PC-9 (cell line): Measurements from ENCODE around the gene LRRC70. TPM values are rescaled to one million over a fixed set of nuclear protein-coding genes. Genes with fewer than 3 reads are reported as not detected.

Source experiments
- BruUV-seq: library from RNA; stranded (reverse); fragments of 400-500 nt; replicated peaks from 2 replicates; lab custom pipeline; 2021; lab: Mats Ljungman, UMichigan
- CTCF ChIA-PET: fragments of 300-600 bp; sonication (Branson Sonifier 250); formaldehyde crosslinking; loops from one replicate; lab custom pipeline; 2022; ENCODE audit warnings: antibody characterized with exemption; lab: Charles Lee
- POLR2A ChIA-PET: fragments of 300-600 bp; sonication (Branson Sonifier 250); formaldehyde crosslinking; loops from one replicate; lab custom pipeline; 2022; ENCODE audit warnings: antibody characterized with exemption; ENCODE audit not compliant: unreplicated experiment; lab: Charles Lee
- DNase-seq, 2 experiments: peaks; one replicate each; pipeline versions ENCODE4 v3.0.0 to v3.0.0-alpha.2; 2015 to 2022; ENCODE audit warnings: mixed read lengths in 1 of 2
- H2AFZ ChIP-seq: fragments of 200-600 bp; sonication (generic); 2 replicates; pipeline ENCODE4 v1.8.1; 2017; ENCODE audit warnings: antibody characterized with exemption
- H3F3A ChIP-seq: fragments of 200-600 bp; sonication (generic); 2 replicates; pipeline ENCODE4 v1.8.1; 2017; ENCODE audit warnings: antibody characterized with exemption, mild to moderate bottlenecking, low read depth; ENCODE audit not compliant: insufficient read depth
- H3K27ac ChIP-seq: fragments of 200-600 bp; sonication (generic); 2 replicates; pipeline ENCODE4 v1.6.1; 2016; ENCODE audit warnings: mixed run types
- H3K27me3 ChIP-seq: fragments of 200-600 bp; sonication (generic); 2 replicates; pipeline ENCODE4 v1.6.1; 2016; ENCODE audit warnings: low read depth, mixed run types; ENCODE audit not compliant: insufficient read depth
- H3K36me3 ChIP-seq: fragments of 200-600 bp; sonication (generic); 2 replicates; pipeline ENCODE4 v1.6.1; 2016; ENCODE audit warnings: low read depth, mixed run types
- H3K4me1 ChIP-seq: fragments of 200-600 bp; sonication (generic); replicated peaks from 2 replicates; pipeline ENCODE4 v1.6.1; 2016; ENCODE audit warnings: mixed run types; ENCODE audit not compliant: insufficient read depth
- H3K4me2 ChIP-seq: fragments of 200-600 bp; sonication (generic); 2 replicates; pipeline ENCODE4 v1.6.1; 2017; ENCODE audit warnings: mixed run types
- H3K4me3 ChIP-seq: fragments of 200-600 bp; sonication (generic); 2 replicates; pipeline ENCODE4 v1.6.1; 2016; ENCODE audit warnings: mixed run types
- H3K79me2 ChIP-seq: fragments of 200-600 bp; sonication (generic); 2 replicates; pipeline ENCODE4 v1.6.1; 2017; ENCODE audit warnings: low read depth, mixed run types
- H3K9me2 ChIP-seq: fragments of 200-600 bp; sonication (generic); 2 replicates; pipeline ENCODE4 v1.8.1; 2017; ENCODE audit warnings: mild to moderate bottlenecking; ENCODE audit not compliant: insufficient read depth
- H3K9me3 ChIP-seq: fragments of 200-600 bp; sonication (generic); 2 replicates; pipeline ENCODE4 v1.8.1; 2016; ENCODE audit warnings: low read depth; ENCODE audit not compliant: insufficient read depth
- H4K20me1 ChIP-seq: fragments of 200-600 bp; sonication (generic); 2 replicates; pipeline ENCODE4 v1.8.1; 2017; ENCODE audit not compliant: insufficient read depth
- EZH2 ChIP-seq: fragments of 200-600 bp; sonication (generic); IDR thresholded peaks from 2 replicates; pipeline ENCODE4 v1.8.0; 2017; ENCODE audit warnings: antibody characterized with exemption, low read depth
- intact Hi-C: fragments of 100-400 bp; cut with micrococcal nuclease; formaldehyde crosslinking; loops from one replicate; pipeline ENCODE4 v1.10.0; 2022; ENCODE audit not compliant: unreplicated experiment
- total RNA-seq: library from RNA; stranded (reverse); gene quantifications from 2 replicates; pipeline ENCODE4 v1.2.3, GENCODE V29; 2021
- TF ChIP-seq, protein P1 (sequence below): fragments of 200-600 bp; sonication (generic); conservative IDR thresholded peaks from 2 replicates; pipeline ENCODE4 v1.6.1; 2017; ENCODE audit warnings: mixed run types, antibody characterized with exemption, mild to moderate bottlenecking, moderate library complexity

The LRRC70 gene
- total RNA-seq, 1 experiment from 2014 or later, result 1.1 TPM

DNA sequence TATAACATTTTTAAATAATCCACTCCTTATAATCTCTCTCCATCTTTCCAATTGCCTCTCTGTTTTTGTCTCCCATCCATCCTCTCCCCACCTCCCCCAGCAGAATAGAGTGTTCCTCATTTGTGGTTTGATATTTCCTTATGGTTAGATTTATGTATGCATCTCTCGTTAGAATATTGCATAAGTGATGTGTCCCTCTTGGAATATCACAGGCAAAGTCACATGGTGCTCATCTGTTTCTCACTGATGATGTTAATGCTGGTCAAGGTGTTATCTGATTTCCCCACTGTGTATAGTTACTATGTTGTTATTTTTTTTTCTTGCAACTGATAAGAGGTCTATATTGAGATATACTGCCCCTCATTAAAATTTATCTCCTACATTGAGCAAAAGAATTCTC is 3.1 kb upstream of the LRRC70 start:
- CTCF ChIA-PET, result no interaction called here
- H3K9me2 ChIP-seq, result no peaks in the 10 kb centered on the region
- no peak overlapping the region for H3K27ac ChIP-seq
- H3K79me2 ChIP-seq, result no peaks in the 10 kb centered on the region
- intact Hi-C loops, result no loop called here
- H3K9me3 ChIP-seq, result no peaks in the 10 kb centered on the region
- TF ChIP-seq, protein P1, sequence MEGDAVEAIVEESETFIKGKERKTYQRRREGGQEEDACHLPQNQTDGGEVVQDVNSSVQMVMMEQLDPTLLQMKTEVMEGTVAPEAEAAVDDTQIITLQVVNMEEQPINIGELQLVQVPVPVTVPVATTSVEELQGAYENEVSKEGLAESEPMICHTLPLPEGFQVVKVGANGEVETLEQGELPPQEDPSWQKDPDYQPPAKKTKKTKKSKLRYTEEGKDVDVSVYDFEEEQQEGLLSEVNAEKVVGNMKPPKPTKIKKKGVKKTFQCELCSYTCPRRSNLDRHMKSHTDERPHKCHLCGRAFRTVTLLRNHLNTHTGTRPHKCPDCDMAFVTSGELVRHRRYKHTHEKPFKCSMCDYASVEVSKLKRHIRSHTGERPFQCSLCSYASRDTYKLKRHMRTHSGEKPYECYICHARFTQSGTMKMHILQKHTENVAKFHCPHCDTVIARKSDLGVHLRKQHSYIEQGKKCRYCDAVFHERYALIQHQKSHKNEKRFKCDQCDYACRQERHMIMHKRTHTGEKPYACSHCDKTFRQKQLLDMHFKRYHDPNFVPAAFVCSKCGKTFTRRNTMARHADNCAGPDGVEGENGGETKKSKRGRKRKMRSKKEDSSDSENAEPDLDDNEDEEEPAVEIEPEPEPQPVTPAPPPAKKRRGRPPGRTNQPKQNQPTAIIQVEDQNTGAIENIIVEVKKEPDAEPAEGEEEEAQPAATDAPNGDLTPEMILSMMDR, result no peak
- TF ChIP-seq EZH2, result no peak
- H3K4me1 ChIP-seq, result no peaks in the 10 kb centered on the region
- no peaks in the 10 kb centered on the region for H4K20me1 ChIP-seq
- H3K27me3 ChIP-seq, result no peaks in the 10 kb centered on the region
- no peaks in the 10 kb centered on the region for H3K36me3 ChIP-seq
- POLR2A ChIA-PET, result no interaction called here
- H2AFZ ChIP-seq, result no peak overlapping the region
- no peaks in the 10 kb centered on the region for H3F3A ChIP-seq
- no peak overlapping the region for H3K4me3 ChIP-seq
- DNase-seq, result no peak
- no peak overlapping the region for H3K4me2 ChIP-seq
- no TSS peak for BruUV-seq

DNA sequence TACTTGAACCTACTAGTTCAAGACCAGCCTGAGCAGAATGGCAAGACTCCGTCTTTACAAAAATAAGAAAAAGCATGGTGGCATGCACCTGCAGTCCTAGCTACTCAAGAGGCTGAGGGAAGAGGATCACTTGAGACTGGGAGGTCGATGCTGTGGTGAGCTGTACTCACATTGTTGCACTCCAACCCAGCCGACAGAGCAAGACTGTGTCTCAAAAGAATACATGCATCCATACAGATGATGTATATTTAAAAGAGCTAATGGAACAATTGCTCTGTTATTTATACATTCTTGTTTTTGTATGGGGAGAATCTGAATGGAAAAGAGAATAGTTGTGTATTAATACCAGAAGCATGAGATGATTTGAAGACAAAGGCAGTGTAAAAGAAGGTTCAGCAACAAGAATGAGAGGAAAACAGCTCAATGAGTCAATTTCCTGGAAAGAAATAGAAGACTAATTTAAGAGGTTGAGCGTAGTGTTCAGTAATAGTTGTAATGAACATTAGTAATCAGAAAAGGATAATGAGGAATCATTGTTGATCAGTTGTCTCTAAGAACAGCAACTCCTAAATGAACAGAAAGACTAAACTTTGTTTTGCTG is 1.9 kb upstream of the LRRC70 start:
- CTCF ChIA-PET, result no interaction called here

DNA sequence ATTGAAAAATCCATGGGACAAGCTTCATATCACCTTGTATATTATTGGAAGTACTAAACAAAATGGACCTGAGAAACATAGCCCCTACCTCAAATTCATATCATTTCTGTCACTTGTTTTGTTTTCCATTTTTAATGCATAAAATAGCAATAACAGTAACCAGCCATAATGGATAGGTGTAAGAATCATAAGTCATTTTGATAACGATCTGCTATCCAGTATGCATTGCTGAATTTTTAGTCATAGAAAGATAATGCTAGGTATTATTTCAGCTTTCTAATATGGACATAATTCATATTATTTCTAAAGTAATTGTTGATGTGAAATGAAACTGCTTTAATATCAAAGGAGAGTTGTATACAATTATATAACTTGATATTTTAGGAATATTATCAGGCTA is 1.1 kb upstream of the LRRC70 start:
- no peak for DNase-seq
- BruUV-seq, result no TSS peak

More for the DNA sequence above, 1.9 kb upstream of the LRRC70 start:
- TF ChIP-seq, protein P1, result no peak
- no peak for TF ChIP-seq EZH2
- no peak overlapping the region for H2AFZ ChIP-seq
- no peaks in the 10 kb centered on the region for H3K9me3 ChIP-seq
- no peaks in the 10 kb centered on the region for H3K79me2 ChIP-seq
- POLR2A ChIA-PET, result no interaction called here
- H3F3A ChIP-seq, result no peaks in the 10 kb centered on the region
- H3K27ac ChIP-seq, result no peak overlapping the region
- BruUV-seq, result no TSS peak
- no peak overlapping the region for H3K4me3 ChIP-seq
- no peaks in the 10 kb centered on the region for H4K20me1 ChIP-seq
- H3K36me3 ChIP-seq, result no peaks in the 10 kb centered on the region
- intact Hi-C loops, result no loop called here
- H3K27me3 ChIP-seq, result no peaks in the 10 kb centered on the region
- no peak for DNase-seq
- H3K9me2 ChIP-seq, result no peaks in the 10 kb centered on the region
- H3K4me1 ChIP-seq, result no peaks in the 10 kb centered on the region
- no peak overlapping the region for H3K4me2 ChIP-seq

More for the DNA sequence above, 1.1 kb upstream of the LRRC70 start:
- Histone ChIP-seq H3K9me3 (no peaks in the 10 kb centered on the region), H3K27ac (no peak overlapping the region), H3K79me2 (no peaks in the 10 kb centered on the region), H3K9me2 (no peaks in the 10 kb centered on the region), H3K4me3 (no peak overlapping the region), H2AFZ (no peak overlapping the region), H3K4me1 (no peaks in the 10 kb centered on the region), H3K4me2 (no peak overlapping the region), H4K20me1 (no peaks in the 10 kb centered on the region), H3F3A (no peaks in the 10 kb centered on the region), H3K27me3 (no peaks in the 10 kb centered on the region), H3K36me3 (no peaks in the 10 kb centered on the region)
- ChIA-PET POLR2A (interaction anchor here (0.5 kb wide), 1 partner anchor 29 kb away, joined by 4 read pairs; no protein-coding TSS in a partner anchor), CTCF (no interaction called here)
- TF ChIP-seq, protein P1, result no peak
- no peak for TF ChIP-seq EZH2
- intact Hi-C loops, result no loop called here
